Uterus (tissue), 4 donors: ENCODE results near the gene GSK3A. TPM values are rescaled to one million over a fixed set of nuclear protein-coding genes. Genes with fewer than 3 reads are reported as not detected.

Experiments used
- DNase-seq, 2 donors: peaks; one replicate each; pipeline ENCODE4 v3.0.0-alpha.2; 2019 to 2020
- H3K27ac ChIP-seq, 2 donors: fragments of 200-600 bp; sonication (generic); 1 replicate in 1 of 2; 2 replicates in 1 of 2; pipeline ENCODE4 v1.5.1; 2016 to 2018
- H3K27me3 ChIP-seq, 2 donors: fragments of 200-600 bp; sonication (generic); one replicate each; pipeline ENCODE4 v1.5.1; 2018 to 2019; ENCODE audit warnings: control low read depth in 1 of 2
- H3K36me3 ChIP-seq, 2 donors: fragments of 200-600 bp; sonication (generic); one replicate each; pipeline ENCODE4 v1.5.1; 2019; ENCODE audit warnings: control low read depth in 1 of 2
- H3K4me1 ChIP-seq, 2 donors: fragments of 200-600 bp; sonication (generic); one replicate each; pipeline ENCODE4 v1.5.1; 2018 to 2019; ENCODE audit warnings: control low read depth in 1 of 2
- H3K4me3 ChIP-seq, 2 donors: fragments of 200-600 bp; sonication (generic); 1 replicate in 1 of 2; 2 replicates in 1 of 2; pipeline ENCODE4 v1.5.1; 2018 to 2019; ENCODE audit warnings: mild to moderate bottlenecking in 1 of 2
- H3K9me3 ChIP-seq, 2 donors: fragments of 200-600 bp; sonication (generic); one replicate each; pipeline ENCODE4 v1.5.1; 2019; ENCODE audit warnings: control low read depth in 1 of 2
- POLR2A ChIP-seq, 2 donors: fragments of 450-650 bp; IDR thresholded peaks; one replicate each; pipeline ENCODE4 v1.6.1; 2016; ENCODE audit warnings: antibody characterized with exemption in 2 of 2, mild to moderate bottlenecking in 1 of 2, moderate library complexity in 1 of 2
- intact Hi-C: fragments of 100-400 bp; cut with DNase I; formaldehyde crosslinking; loops from one replicate; pipeline ENCODE4 v1.15.1; 2023; ENCODE audit warnings: low total_unique reads
- total RNA-seq, 4 donors: library from RNA; depleted of rRNA in 3 of 4; stranded (reverse); fragments of >200 nt in 3 of 4; gene quantifications; one replicate each; pipeline versions ENCODE4 v1.1.0 to v1.2.4, GENCODE V29; 2014 to 2023
- TF ChIP-seq, protein P1 (sequence below), 4 experiments: fragments of 200-600 bp in 2 of 4; fragments of 450-650 bp in 2 of 4; sonication (generic) in 2 of 4; IDR thresholded peaks; one replicate each; pipeline ENCODE4 v1.5.1; 2016 to 2019; ENCODE audit warnings: antibody characterized with exemption in 4 of 4, mild to moderate bottlenecking in 2 of 4, moderate library complexity in 1 of 4
- donor health status: DM: yes; HTN: yes; CAD: no.

The GSK3A gene
- total RNA-seq, 4 donors from 2014 or later = 3.5 to 44.3 (median 34.4) TPM

DNA sequence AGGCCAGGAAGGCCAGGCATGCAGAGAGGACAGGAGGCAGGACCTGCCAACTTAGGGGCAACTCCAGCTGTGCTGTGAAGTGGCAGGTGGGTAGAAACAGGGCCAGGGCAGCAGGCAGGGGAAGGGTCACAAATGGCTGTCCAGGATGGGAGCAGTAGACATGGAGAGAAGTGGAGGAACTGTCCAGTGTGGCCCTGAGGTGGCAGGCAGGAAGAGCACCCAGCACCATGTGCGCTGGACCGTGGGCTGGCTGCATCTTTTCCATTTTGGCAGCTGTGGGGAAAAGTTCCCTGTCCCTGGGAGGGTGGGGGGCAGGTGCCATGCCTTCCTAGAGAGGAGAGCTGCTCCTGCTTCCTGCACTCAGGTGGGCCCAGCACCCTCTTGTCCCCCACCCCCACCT, 38.7 kb downstream of the GSK3A start:
- Histone ChIP-seq H3K4me1 (no peaks in the 10 kb centered on the region), H3K9me3 (no peaks in the 10 kb centered on the region), H3K27me3 (no peaks in the 10 kb centered on the region), H3K36me3 (no peaks in the 10 kb centered on the region), H3K27ac (no peak overlapping the region), H3K4me3 (no peak overlapping the region)
- TF ChIP-seq, protein P1, sequence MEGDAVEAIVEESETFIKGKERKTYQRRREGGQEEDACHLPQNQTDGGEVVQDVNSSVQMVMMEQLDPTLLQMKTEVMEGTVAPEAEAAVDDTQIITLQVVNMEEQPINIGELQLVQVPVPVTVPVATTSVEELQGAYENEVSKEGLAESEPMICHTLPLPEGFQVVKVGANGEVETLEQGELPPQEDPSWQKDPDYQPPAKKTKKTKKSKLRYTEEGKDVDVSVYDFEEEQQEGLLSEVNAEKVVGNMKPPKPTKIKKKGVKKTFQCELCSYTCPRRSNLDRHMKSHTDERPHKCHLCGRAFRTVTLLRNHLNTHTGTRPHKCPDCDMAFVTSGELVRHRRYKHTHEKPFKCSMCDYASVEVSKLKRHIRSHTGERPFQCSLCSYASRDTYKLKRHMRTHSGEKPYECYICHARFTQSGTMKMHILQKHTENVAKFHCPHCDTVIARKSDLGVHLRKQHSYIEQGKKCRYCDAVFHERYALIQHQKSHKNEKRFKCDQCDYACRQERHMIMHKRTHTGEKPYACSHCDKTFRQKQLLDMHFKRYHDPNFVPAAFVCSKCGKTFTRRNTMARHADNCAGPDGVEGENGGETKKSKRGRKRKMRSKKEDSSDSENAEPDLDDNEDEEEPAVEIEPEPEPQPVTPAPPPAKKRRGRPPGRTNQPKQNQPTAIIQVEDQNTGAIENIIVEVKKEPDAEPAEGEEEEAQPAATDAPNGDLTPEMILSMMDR (IDR thresholded peaks at IDR 0.05) = no peak
- no peak for TF ChIP-seq POLR2A (IDR thresholded peaks at IDR 0.05)
- DNase-seq = no peak
- intact Hi-C loops = no loop called here

- Histone ChIP-seq H3K27me3 (no peaks in the 10 kb centered on the region), H3K36me3 (no peaks in the 10 kb centered on the region), H3K4me3 (no peak overlapping the region), H3K27ac (no peak overlapping the region), H3K4me1 (no peaks in the 10 kb centered on the region), H3K9me3 (no peaks in the 10 kb centered on the region)
- intact Hi-C loops = no loop called here
- no peak for TF ChIP-seq POLR2A (IDR thresholded peaks at IDR 0.05)
- TF ChIP-seq, protein P1 (IDR thresholded peaks at IDR 0.05) = no peak
- DNase-seq = no peak
Measured at GRCh38 chr19:42202290-42202880, 40.0 kb downstream of the GSK3A start.

GRCh38 chr19:42201489-42202289, 40.7 kb downstream of the GSK3A start:
- TF ChIP-seq, protein P1 (IDR thresholded peaks at IDR 0.05) = no peak
- no peak for TF ChIP-seq POLR2A (IDR thresholded peaks at IDR 0.05)
- H3K27me3 ChIP-seq = no peaks in the 10 kb centered on the region
- H3K36me3 ChIP-seq = no peaks in the 10 kb centered on the region
- DNase-seq = no peak
- intact Hi-C loops = no loop called here
- no peak overlapping the region for H3K27ac ChIP-seq
- H3K4me3 ChIP-seq = no peak overlapping the region
- H3K4me1 ChIP-seq = no peaks in the 10 kb centered on the region
- no peaks in the 10 kb centered on the region for H3K9me3 ChIP-seq

DNA sequence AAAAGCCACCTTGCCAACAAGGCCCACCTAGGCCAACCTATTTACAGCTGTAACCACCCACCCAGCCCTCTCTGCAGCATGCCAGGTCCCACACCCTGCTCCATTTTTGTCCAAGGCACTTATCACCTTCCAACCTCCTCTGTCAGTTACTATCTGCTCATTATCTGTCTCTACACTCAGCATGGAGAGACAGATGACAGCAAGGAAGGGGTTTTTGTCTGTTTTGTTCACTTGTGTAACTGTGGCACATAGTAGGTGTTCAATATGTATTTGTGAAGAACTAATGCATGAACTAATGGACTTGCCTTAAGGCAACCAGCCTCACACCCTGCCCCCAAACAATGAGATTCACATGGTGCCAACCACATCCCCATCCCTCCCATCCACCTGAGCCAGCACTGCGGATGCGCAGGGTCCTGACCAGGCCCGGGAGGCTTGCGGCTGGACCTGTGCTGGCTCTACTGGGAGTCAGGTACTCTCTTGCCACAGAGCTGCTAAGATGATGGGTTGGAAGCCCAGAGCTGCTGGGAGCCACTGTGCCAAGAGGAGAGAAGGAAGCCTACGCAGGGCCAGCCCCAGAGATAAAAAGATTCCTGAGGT, 42.2 kb downstream of the GSK3A start:
- no peaks in the 10 kb centered on the region for H3K4me1 ChIP-seq
- no peaks in the 10 kb centered on the region for H3K36me3 ChIP-seq

More for the DNA sequence above, 42.2 kb downstream of the GSK3A start:
- no peak for DNase-seq
- H3K4me3 ChIP-seq = no peak overlapping the region
- no peaks in the 10 kb centered on the region for H3K27me3 ChIP-seq
- TF ChIP-seq POLR2A (IDR thresholded peaks at IDR 0.05) = no peak
- TF ChIP-seq, protein P1 (IDR thresholded peaks at IDR 0.05) = no peak
- H3K9me3 ChIP-seq = no peaks in the 10 kb centered on the region
- H3K27ac ChIP-seq = no peak overlapping the region
- intact Hi-C loops = no loop called here
